ENCODE data around the gene COG2. TPM values are rescaled to one million over a fixed set of nuclear protein-coding genes. Genes with fewer than 3 reads are reported as not detected.

Gene COG2
- total RNA-seq, 1 donor from 2014 or later = 20.4 TPM

- no peak overlapping the region for H3K27ac ChIP-seq
- TF ChIP-seq POLR2AphosphoS5 (IDR thresholded peaks at IDR 0.05; ENCODE audit: insufficient read depth in 1 of 2, low read depth in 1 of 2) = no peak
- TF ChIP-seq POLR2A (IDR thresholded peaks at IDR 0.05) = no peak
- TF ChIP-seq CTCF (IDR thresholded peaks at IDR 0.05) = no peak
- DNase-seq (ENCODE audit: extremely low spot score in 2 of 2) = no peak
- intact Hi-C loops (cut with DNase I) = no loop called here
- H3K9me3 ChIP-seq = no peaks in the 10 kb centered on the region
- no peaks in the 10 kb centered on the region for H3K27me3 ChIP-seq
- H3K4me1 ChIP-seq = no peaks in the 10 kb centered on the region
- H3K36me3 ChIP-seq = no peaks in the 10 kb centered on the region
- H3K4me3 ChIP-seq = no peak overlapping the region
Measured at GRCh38 chr1:230706020-230706699, 63.9 kb downstream of the COG2 start.

GRCh38 chr1:230706887-230707731 lies 64.8 kb downstream of the COG2 start:
- Histone ChIP-seq H3K27ac (no peak overlapping the region), H3K4me1 (no peaks in the 10 kb centered on the region), H3K27me3 (no peaks in the 10 kb centered on the region), H3K36me3 (no peaks in the 10 kb centered on the region), H3K4me3 (no peak overlapping the region), H3K9me3 (no peaks in the 10 kb centered on the region)
- intact Hi-C loops (cut with DNase I) = no loop called here
- TF ChIP-seq POLR2A (IDR thresholded peaks at IDR 0.05) (no peak), POLR2AphosphoS5 (IDR thresholded peaks at IDR 0.05; ENCODE audit: insufficient read depth in 1 of 2, low read depth in 1 of 2) (no peak), CTCF (IDR thresholded peaks at IDR 0.05) (no peak)
- DNase-seq (ENCODE audit: extremely low spot score in 2 of 2) = no peak

- intact Hi-C loops (cut with DNase I) = no loop called here
- Histone ChIP-seq H3K27me3 (no peaks in the 10 kb centered on the region), H3K36me3 (no peaks in the 10 kb centered on the region), H3K4me1 (no peaks in the 10 kb centered on the region), H3K9me3 (no peaks in the 10 kb centered on the region), H3K27ac (no peak overlapping the region), H3K4me3 (no peak overlapping the region)
- no peak for TF ChIP-seq CTCF (IDR thresholded peaks at IDR 0.05)
- TF ChIP-seq POLR2A (IDR thresholded peaks at IDR 0.05) = no peak
- TF ChIP-seq POLR2AphosphoS5 (IDR thresholded peaks at IDR 0.05; ENCODE audit: insufficient read depth in 1 of 2, low read depth in 1 of 2) = no peak
- no peak for DNase-seq (ENCODE audit: extremely low spot score in 2 of 2)
Measured at GRCh38 chr1:230707732-230708630, 65.7 kb downstream of the COG2 start.

- DNase-seq (ENCODE audit: extremely low spot score in 2 of 2) = no peak
- no peak for TF ChIP-seq POLR2A (IDR thresholded peaks at IDR 0.05)
- no peak for TF ChIP-seq CTCF (IDR thresholded peaks at IDR 0.05)
- TF ChIP-seq POLR2AphosphoS5 (IDR thresholded peaks at IDR 0.05; ENCODE audit: insufficient read depth in 1 of 2, low read depth in 1 of 2) = no peak
- Histone ChIP-seq H3K27ac (no peak overlapping the region), H3K4me1 (peaks cover 6% of the 10 kb centered on the region), H3K27me3 (no peaks in the 10 kb centered on the region), H3K4me3 (no peak overlapping the region), H3K36me3 (no peaks in the 10 kb centered on the region), H3K9me3 (no peaks in the 10 kb centered on the region)
- intact Hi-C loops (cut with DNase I) = no loop called here
Measured at GRCh38 chr1:230708631-230709580, 66.6 kb downstream of the COG2 start.
